Measurements from ENCODE around the gene STX10.
A peak's percentile ranks its signal among the peaks of the same experiment; 100 is the strongest.

The STX10 gene

DNA sequence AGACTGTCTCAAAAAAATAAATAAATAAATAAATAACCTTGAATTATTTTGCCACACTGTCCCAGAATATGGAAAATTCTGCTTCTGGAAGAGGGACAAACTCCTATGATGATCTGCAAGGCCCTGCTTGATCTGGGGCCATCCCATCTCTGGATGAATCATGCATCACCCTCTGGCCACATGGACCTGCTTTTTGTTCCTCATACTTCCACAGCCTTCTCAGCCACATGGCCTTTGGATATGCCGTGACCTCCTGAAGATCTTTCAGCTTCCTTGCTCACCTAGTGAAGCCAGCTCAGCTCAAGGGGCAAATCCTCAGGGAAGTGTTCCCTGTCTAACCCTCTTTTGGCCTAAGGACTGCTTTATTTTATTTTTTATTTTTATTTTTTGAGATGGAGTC, 10.4 kb upstream of the STX10 start:
- Histone ChIP-seq H3K4me1 (ENCODE audit: insufficient read depth, insufficient read length) (peaks cover 12% of the 10 kb centered on the region), H3K9me3 (ENCODE audit: insufficient read depth, low read length) (no peaks in the 10 kb centered on the region), H3K9ac (ENCODE audit: insufficient read length, low read depth) (no peak overlapping the region), H3K27me3 (ENCODE audit: insufficient read depth, insufficient read length) (no peaks in the 10 kb centered on the region), H3K4me3 (ENCODE audit: insufficient read length, low read depth) (no peak overlapping the region), H3K36me3 (ENCODE audit: insufficient read depth, insufficient read length, low read length) (no peaks in the 10 kb centered on the region)
- TF ChIP-seq ZNF274 (IDR thresholded peaks at IDR 0.05; ENCODE audit: low read depth, low read length) (no peak), YY1 (IDR thresholded peaks at IDR 0.05; ENCODE audit: insufficient read depth, insufficient read length) (no peak), SUZ12 (IDR thresholded peaks at IDR 0.05; ENCODE audit: extremely low read depth, insufficient read depth, insufficient read length) (no peak)
- DNase-seq (ENCODE audit: low read depth, low spot score) = no peak

DNA sequence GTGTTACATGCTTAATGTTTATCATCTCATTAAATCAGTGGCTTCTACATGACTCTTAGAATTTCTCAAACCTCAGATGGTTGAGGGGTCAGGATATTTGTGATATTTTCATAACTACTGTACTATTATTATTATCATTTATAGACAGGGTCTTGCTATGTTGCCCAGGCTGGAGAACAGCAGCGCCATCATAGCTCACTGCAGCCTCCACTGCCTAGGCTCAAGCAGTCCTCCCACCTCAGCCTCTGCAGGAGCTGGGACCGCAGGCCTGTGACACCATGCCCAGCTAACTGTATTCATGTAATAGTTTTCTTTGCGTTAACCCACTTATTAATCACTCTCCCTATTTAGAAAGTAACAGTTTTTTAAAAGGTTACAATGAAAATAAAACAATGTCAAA, 9.5 kb upstream of the STX10 start:
- no peak overlapping the region for H3K4me3 ChIP-seq (ENCODE audit: insufficient read length, low read depth)
- no peak overlapping the region for H3K9ac ChIP-seq (ENCODE audit: insufficient read length, low read depth)
- no peaks in the 10 kb centered on the region for H3K27me3 ChIP-seq (ENCODE audit: insufficient read depth, insufficient read length)
- no peaks in the 10 kb centered on the region for H3K36me3 ChIP-seq (ENCODE audit: insufficient read depth, insufficient read length, low read length)
- TF ChIP-seq SUZ12 (IDR thresholded peaks at IDR 0.05; ENCODE audit: extremely low read depth, insufficient read depth, insufficient read length) (no peak), ZNF274 (IDR thresholded peaks at IDR 0.05; ENCODE audit: low read depth, low read length) (no peak), YY1 (IDR thresholded peaks at IDR 0.05; ENCODE audit: insufficient read depth, insufficient read length) (no peak)
- no peaks in the 10 kb centered on the region for H3K9me3 ChIP-seq (ENCODE audit: insufficient read depth, low read length)
- peaks cover 7% of the 10 kb centered on the region for H3K4me1 ChIP-seq (ENCODE audit: insufficient read depth, insufficient read length)
- no peak for DNase-seq (ENCODE audit: low read depth, low spot score)

DNA sequence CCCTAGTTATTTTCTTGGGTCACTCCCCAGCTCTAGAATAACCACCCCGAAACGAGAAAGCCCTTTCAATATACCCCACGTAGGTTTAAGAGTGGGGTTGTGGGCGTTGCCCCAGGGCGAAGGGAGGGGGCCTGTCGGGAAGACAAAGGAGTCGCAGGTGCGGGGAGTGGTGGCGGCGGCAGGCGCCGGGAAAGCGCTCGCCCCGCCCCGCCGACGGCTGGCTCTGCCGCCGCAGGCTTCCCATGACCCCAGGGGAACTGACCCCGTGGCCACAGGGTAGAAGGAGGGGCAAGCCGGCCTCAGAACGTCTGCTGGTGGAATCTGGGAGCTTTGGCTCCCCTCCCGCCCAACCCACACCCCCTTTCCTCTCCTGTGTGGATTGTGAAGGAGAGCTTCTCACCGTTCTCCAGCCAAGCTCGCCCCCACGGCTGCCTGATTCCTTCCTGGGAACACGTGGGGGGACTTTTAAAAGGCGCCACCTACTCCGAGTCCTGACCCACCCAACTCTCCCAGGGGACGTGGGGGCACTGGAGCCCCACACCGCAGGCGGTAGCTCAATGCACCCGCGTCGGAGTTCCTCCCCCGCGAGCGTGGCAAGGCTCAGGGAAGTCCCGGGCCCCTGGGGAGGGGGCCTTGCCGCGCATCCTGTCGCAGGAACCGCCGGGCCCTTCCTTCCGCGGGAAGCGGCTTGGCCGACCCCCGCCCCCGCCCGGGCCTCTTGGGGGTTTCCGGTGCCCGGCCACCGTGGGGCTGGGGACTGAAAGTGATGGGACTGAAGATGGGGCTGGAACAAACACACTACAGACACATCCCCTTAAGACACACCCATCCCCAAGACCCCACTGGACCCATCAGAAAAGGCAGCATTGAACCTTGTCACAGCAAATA, 5.5 kb upstream of the STX10 start:
- no peaks in the 10 kb centered on the region for H3K9me3 ChIP-seq (ENCODE audit: insufficient read depth, low read length)
- peak overlapping the region; percentile 98 for H3K4me3 ChIP-seq (ENCODE audit: insufficient read length, low read depth)
- H3K36me3 ChIP-seq (ENCODE audit: insufficient read depth, insufficient read length, low read length) = peaks cover 16% of the 10 kb centered on the region
- peaks cover 4% of the 10 kb centered on the region for H3K4me1 ChIP-seq (ENCODE audit: insufficient read depth, insufficient read length)
- H3K27me3 ChIP-seq (ENCODE audit: insufficient read depth, insufficient read length) = no peaks in the 10 kb centered on the region
- TF ChIP-seq ZNF274 (IDR thresholded peaks at IDR 0.05; ENCODE audit: low read depth, low read length) (no peak), YY1 (IDR thresholded peaks at IDR 0.05; ENCODE audit: insufficient read depth, insufficient read length) (no peak), SUZ12 (IDR thresholded peaks at IDR 0.05; ENCODE audit: extremely low read depth, insufficient read depth, insufficient read length) (no peak)
- H3K9ac ChIP-seq (ENCODE audit: insufficient read length, low read depth) = peak overlapping the region; percentile 100
- DNase-seq (ENCODE audit: low read depth, low spot score) = peak; percentile 71

DNA sequence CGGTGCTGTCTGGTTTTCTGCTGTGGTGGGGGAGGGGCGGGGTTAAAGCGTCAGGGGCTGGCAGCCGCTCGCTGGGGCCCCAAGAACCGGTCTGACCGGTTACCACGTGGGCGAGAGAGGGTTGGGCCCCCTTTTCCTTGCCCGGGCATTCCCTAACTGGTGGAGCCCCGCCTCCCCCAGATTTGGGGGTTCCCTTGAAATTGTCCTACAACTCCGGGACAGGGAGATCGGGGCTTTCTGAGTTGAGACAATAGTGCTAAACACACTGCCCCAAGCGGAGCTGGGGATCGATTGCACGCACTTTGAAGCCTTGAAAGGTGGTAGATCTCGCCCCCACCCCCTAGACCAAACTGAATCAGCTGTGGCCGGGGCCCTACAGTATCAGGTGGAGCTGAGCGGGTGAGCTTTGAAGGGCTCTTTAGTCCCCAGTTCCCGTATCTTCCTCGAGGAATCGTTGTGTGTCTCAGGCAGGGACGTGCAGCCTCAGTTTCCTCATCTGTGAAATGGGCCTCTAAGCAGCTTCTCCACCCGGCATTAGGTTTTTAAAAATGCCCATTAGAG, 4.8 kb upstream of the STX10 start:
- Histone ChIP-seq H3K36me3 (ENCODE audit: insufficient read depth, insufficient read length, low read length) (peaks cover 16% of the 10 kb centered on the region), H3K9me3 (ENCODE audit: insufficient read depth, low read length) (no peaks in the 10 kb centered on the region), H3K4me3 (ENCODE audit: insufficient read length, low read depth) (peak overlapping the region; percentile 98), H3K27me3 (ENCODE audit: insufficient read depth, insufficient read length) (no peaks in the 10 kb centered on the region), H3K4me1 (ENCODE audit: insufficient read depth, insufficient read length) (peaks cover 2% of the 10 kb centered on the region), H3K9ac (ENCODE audit: insufficient read length, low read depth) (peak overlapping the region; percentile 100)
- TF ChIP-seq SUZ12 (IDR thresholded peaks at IDR 0.05; ENCODE audit: extremely low read depth, insufficient read depth, insufficient read length) = no peak
- TF ChIP-seq YY1 (IDR thresholded peaks at IDR 0.05; ENCODE audit: insufficient read depth, insufficient read length) = no peak
- TF ChIP-seq ZNF274 (IDR thresholded peaks at IDR 0.05; ENCODE audit: low read depth, low read length) = no peak
- peak; percentile 64 for DNase-seq (ENCODE audit: low read depth, low spot score)

DNA sequence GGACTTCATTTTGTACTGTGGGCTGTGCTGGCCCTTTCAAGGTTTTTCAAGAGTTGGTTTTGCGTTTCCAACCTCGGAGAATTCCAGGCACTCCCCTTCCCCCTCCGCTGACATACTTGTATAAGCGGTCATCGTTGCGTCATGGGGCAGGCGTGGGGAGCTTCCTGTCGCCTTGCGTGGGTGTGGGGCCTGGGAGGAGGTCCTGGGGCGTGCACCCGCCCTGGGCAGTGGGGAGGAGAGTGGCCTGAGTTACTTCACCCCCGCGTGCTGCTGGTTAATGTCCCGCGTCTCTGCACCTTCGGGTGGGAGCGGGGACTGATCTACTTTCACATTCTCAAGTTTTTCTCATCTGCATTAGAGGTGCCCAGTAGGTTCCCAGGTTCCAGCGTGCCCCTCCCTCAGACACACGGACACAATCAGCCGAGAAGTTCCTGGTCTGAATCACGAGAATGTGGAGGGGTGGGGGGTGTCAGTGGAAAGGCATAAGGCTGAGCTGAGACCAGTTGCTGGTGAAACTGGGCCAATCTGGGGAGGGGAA, 4.1 kb upstream of the STX10 start:
- H3K4me1 ChIP-seq (ENCODE audit: insufficient read depth, insufficient read length) = peaks cover 5% of the 10 kb centered on the region
- peak overlapping the region; percentile 100 for H3K9ac ChIP-seq (ENCODE audit: insufficient read length, low read depth)
- no peaks in the 10 kb centered on the region for H3K9me3 ChIP-seq (ENCODE audit: insufficient read depth, low read length)
- no peak for DNase-seq (ENCODE audit: low read depth, low spot score)
- no peak for TF ChIP-seq ZNF274 (IDR thresholded peaks at IDR 0.05; ENCODE audit: low read depth, low read length)
- no peak for TF ChIP-seq YY1 (IDR thresholded peaks at IDR 0.05; ENCODE audit: insufficient read depth, insufficient read length)
- no peak for TF ChIP-seq SUZ12 (IDR thresholded peaks at IDR 0.05; ENCODE audit: extremely low read depth, insufficient read depth, insufficient read length)
- H3K4me3 ChIP-seq (ENCODE audit: insufficient read length, low read depth) = peak overlapping the region; percentile 98
- no peaks in the 10 kb centered on the region for H3K27me3 ChIP-seq (ENCODE audit: insufficient read depth, insufficient read length)
- H3K36me3 ChIP-seq (ENCODE audit: insufficient read depth, insufficient read length, low read length) = peaks cover 16% of the 10 kb centered on the region

DNA sequence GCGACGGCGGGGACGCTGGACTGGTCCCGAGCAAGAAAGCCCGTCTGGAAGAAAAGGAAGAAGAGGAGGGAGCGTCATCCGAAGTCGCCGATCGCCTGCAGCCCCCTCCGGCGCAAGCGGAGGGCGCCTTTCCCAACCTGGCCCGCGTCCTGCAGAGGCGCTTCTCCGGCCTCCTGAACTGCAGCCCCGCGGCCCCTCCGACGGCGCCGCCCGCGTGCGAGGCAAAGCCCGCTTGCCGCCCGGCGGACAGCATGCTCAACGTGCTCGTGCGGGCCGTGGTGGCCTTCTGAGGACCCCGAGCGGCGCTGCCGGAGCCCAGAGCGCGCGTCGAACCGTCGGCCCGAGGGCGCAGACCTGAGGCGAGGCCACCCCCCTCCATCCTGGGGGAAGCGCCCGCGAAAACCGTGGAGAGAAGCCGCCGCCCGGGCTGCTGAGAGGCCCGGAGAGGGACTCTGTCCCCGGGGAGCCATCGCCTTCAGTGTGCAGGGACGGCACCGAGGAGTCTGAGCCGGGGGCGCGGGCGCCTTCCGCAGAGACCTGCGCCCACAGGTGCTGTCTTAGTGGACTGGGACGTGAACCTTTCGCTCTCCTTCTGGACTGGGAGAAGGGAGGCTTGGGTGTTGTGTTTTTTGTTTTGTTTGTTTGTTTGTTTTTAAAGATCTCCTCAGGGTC, 3.5 kb upstream of the STX10 start:
- no peak for TF ChIP-seq YY1 (IDR thresholded peaks at IDR 0.05; ENCODE audit: insufficient read depth, insufficient read length)
- TF ChIP-seq ZNF274 (IDR thresholded peaks at IDR 0.05; ENCODE audit: low read depth, low read length) = no peak
- no peak for TF ChIP-seq SUZ12 (IDR thresholded peaks at IDR 0.05; ENCODE audit: extremely low read depth, insufficient read depth, insufficient read length)
- peaks cover 16% of the 10 kb centered on the region for H3K36me3 ChIP-seq (ENCODE audit: insufficient read depth, insufficient read length, low read length)
- no peaks in the 10 kb centered on the region for H3K9me3 ChIP-seq (ENCODE audit: insufficient read depth, low read length)
- no peak for DNase-seq (ENCODE audit: low read depth, low spot score)
- H3K9ac ChIP-seq (ENCODE audit: insufficient read length, low read depth) = peak overlapping the region; percentile 100
- peaks cover 5% of the 10 kb centered on the region for H3K4me1 ChIP-seq (ENCODE audit: insufficient read depth, insufficient read length)
- peak overlapping the region; percentile 98 for H3K4me3 ChIP-seq (ENCODE audit: insufficient read length, low read depth)
- no peaks in the 10 kb centered on the region for H3K27me3 ChIP-seq (ENCODE audit: insufficient read depth, insufficient read length)

All from NT2/D1 (cell line).